Measurements from ENCODE around the gene NIBAN1.
"Not testable (repeated sequence)": the region's sequence is repeated elsewhere in the genome, so short reads cannot be mapped to it uniquely, and the experiment has no call there.

Gene NIBAN1

GRCh38 chr1:184974056-184974836 lies at the start of gene NIBAN1:
Gene NIBAN1, minus strand, starts transcription at chr1:184974508. Its CDS starts 152 bp downstream, at chr1:184974356.
- Histone ChIP-seq H3K4me3 (ENCODE audit: low read depth, low read length) (peak within 1 kb of the TSS; percentile 62), H3K9ac (ENCODE audit: low read length) (peak within 1 kb of the TSS; percentile 39), H3K36me3 (ENCODE audit: control insufficient read depth, insufficient read depth, low read length) (no peaks in the 10 kb centered on the region), H3K27me3 (ENCODE audit: control insufficient read depth, insufficient read depth, low read length) (peaks cover 55% of the 10 kb centered on the region), H3K4me1 (ENCODE audit: control insufficient read depth, insufficient read depth, low read length) (no peaks in the 10 kb centered on the region; the same call in 1 of the 2 replicates), H3K27ac (ENCODE audit: low read depth, low read length) (no peak within 1 kb of the TSS), H3K9me3 (ENCODE audit: control insufficient read depth, insufficient read depth, low read depth, low read length) (no peaks in the 10 kb centered on the region)

DNA sequence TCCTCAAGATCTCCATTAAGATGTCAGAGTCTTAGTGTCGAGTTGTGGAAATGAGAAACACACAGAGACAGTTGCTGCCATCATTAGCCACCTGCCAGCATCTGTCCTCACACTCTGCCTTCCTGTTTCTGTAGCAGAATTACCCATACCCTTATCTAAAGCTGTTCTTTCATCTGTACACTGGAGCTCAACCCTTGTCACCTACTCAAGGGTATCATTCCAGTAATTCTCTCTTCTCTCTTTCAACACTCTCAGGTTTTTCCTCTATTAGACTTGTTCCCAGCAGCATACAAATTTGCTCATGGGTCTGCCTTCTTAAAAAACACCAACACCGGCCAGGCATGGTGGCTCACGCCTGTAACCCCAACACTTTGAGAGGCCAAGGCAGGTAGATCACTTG lies 43.7 kb upstream of the NIBAN1 start:
- Histone ChIP-seq H3K36me3 (ENCODE audit: control insufficient read depth, insufficient read depth, low read length) (no peaks in the 10 kb centered on the region), H3K4me3 (ENCODE audit: low read depth, low read length) (no peak overlapping the region), H3K27ac (ENCODE audit: low read depth, low read length) (no peak overlapping the region), H3K9me3 (ENCODE audit: control insufficient read depth, insufficient read depth, low read depth, low read length) (no peaks in the 10 kb centered on the region), H3K27me3 (ENCODE audit: control insufficient read depth, insufficient read depth, low read length) (no peaks in the 10 kb centered on the region), H3K4me1 (ENCODE audit: control insufficient read depth, insufficient read depth, low read length) (no peaks in the 10 kb centered on the region), H3K9ac (ENCODE audit: low read length) (no peak overlapping the region)

- H3K27ac ChIP-seq (ENCODE audit: low read depth, low read length) = no peak overlapping the region
- H3K36me3 ChIP-seq (ENCODE audit: control insufficient read depth, insufficient read depth, low read length) = no peaks in the 10 kb centered on the region
- H3K9me3 ChIP-seq (ENCODE audit: control insufficient read depth, insufficient read depth, low read depth, low read length) = no peaks in the 10 kb centered on the region
- H3K4me1 ChIP-seq (ENCODE audit: control insufficient read depth, insufficient read depth, low read length) = no peaks in the 10 kb centered on the region
- H3K9ac ChIP-seq (ENCODE audit: low read length) = no peak overlapping the region
- H3K27me3 ChIP-seq (ENCODE audit: control insufficient read depth, insufficient read depth, low read length) = no peaks in the 10 kb centered on the region
- no peak overlapping the region for H3K4me3 ChIP-seq (ENCODE audit: low read depth, low read length)
These were observed 43.0 kb upstream of the NIBAN1 start for GRCh38 chr1:185017338-185017737.

- H3K36me3 ChIP-seq (ENCODE audit: control insufficient read depth, insufficient read depth, low read length) = no peaks in the 10 kb centered on the region
- no peak overlapping the region for H3K9ac ChIP-seq (ENCODE audit: low read length)
- H3K9me3 ChIP-seq (ENCODE audit: control insufficient read depth, insufficient read depth, low read depth, low read length) = no peaks in the 10 kb centered on the region
- H3K4me3 ChIP-seq (ENCODE audit: low read depth, low read length) = no peak overlapping the region
- no peaks in the 10 kb centered on the region for H3K27me3 ChIP-seq (ENCODE audit: control insufficient read depth, insufficient read depth, low read length)
- no peaks in the 10 kb centered on the region for H3K4me1 ChIP-seq (ENCODE audit: control insufficient read depth, insufficient read depth, low read length)
- no peak overlapping the region for H3K27ac ChIP-seq (ENCODE audit: low read depth, low read length)
These were observed 42.6 kb upstream of the NIBAN1 start for GRCh38 chr1:185016880-185017279.

GRCh38 chr1:185015631-185016030 lies 41.3 kb upstream of the NIBAN1 start:
- no peaks in the 10 kb centered on the region for H3K36me3 ChIP-seq (ENCODE audit: control insufficient read depth, insufficient read depth, low read length)
- H3K4me3 ChIP-seq (ENCODE audit: low read depth, low read length) = no peak overlapping the region
- H3K27ac ChIP-seq (ENCODE audit: low read depth, low read length) = no peak overlapping the region
- no peak overlapping the region for H3K9ac ChIP-seq (ENCODE audit: low read length)
- no peaks in the 10 kb centered on the region for H3K4me1 ChIP-seq (ENCODE audit: control insufficient read depth, insufficient read depth, low read length)
- no peaks in the 10 kb centered on the region for H3K27me3 ChIP-seq (ENCODE audit: control insufficient read depth, insufficient read depth, low read length)
- no peaks in the 10 kb centered on the region for H3K9me3 ChIP-seq (ENCODE audit: control insufficient read depth, insufficient read depth, low read depth, low read length)

DNA sequence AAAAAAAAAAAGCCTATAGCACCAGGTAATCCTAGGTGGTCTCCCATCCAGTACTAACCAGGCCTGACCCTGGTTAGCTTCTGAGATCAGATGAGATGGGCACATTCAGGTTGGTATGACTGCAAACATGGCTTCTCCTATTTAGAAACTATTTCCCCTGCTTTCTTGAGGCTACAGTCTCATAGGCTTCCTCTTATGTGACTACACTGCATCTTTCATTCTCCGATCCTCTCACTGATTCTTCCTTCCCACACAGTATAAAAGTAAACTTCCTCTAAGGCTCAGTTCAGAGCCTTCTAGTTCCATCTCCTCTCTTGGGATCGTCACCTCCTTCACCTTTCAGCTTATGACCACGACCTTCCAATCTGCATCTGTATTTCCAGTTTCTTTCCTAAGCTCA lies 40.6 kb upstream of the NIBAN1 start:
- Histone ChIP-seq H3K4me1 (ENCODE audit: control insufficient read depth, insufficient read depth, low read length) (no peaks in the 10 kb centered on the region), H3K9me3 (ENCODE audit: control insufficient read depth, insufficient read depth, low read depth, low read length) (no peaks in the 10 kb centered on the region), H3K27me3 (ENCODE audit: control insufficient read depth, insufficient read depth, low read length) (no peaks in the 10 kb centered on the region), H3K4me3 (ENCODE audit: low read depth, low read length) (no peak overlapping the region), H3K36me3 (ENCODE audit: control insufficient read depth, insufficient read depth, low read length) (no peaks in the 10 kb centered on the region), H3K9ac (ENCODE audit: low read length) (no peak overlapping the region), H3K27ac (ENCODE audit: low read depth, low read length) (no peak overlapping the region)

DNA sequence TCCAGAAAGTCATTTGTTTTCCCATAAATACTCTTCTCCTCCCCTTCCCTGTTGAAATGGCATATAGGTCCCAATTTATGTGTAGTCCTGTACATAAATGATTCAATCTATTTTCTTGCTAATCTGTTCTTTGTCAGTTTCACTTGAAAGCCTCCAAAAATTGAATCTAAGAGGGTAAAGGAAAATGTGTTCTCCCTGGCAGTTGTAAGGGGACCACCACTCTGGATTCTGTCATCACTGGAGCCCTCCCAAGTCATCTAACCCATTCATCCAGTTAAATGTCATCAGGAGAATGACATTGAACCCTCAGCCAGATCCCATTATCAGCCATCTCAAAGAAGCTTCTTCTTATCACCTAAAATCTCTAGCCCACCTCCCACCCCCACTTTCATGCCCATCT lies 36.1 kb upstream of the NIBAN1 start:
- no peak overlapping the region for H3K4me3 ChIP-seq (ENCODE audit: low read depth, low read length)
- H3K36me3 ChIP-seq (ENCODE audit: control insufficient read depth, insufficient read depth, low read length) = no peaks in the 10 kb centered on the region
- no peak overlapping the region for H3K9ac ChIP-seq (ENCODE audit: low read length)
- no peaks in the 10 kb centered on the region for H3K4me1 ChIP-seq (ENCODE audit: control insufficient read depth, insufficient read depth, low read length)
- H3K9me3 ChIP-seq (ENCODE audit: control insufficient read depth, insufficient read depth, low read depth, low read length) = no peaks in the 10 kb centered on the region
- H3K27me3 ChIP-seq (ENCODE audit: control insufficient read depth, insufficient read depth, low read length) = no peaks in the 10 kb centered on the region
- no peak overlapping the region for H3K27ac ChIP-seq (ENCODE audit: low read depth, low read length)

- Histone ChIP-seq H3K27ac (ENCODE audit: low read depth, low read length) (no peak overlapping the region), H3K4me3 (ENCODE audit: low read depth, low read length) (no peak overlapping the region), H3K27me3 (ENCODE audit: control insufficient read depth, insufficient read depth, low read length) (no peaks in the 10 kb centered on the region), H3K9ac (ENCODE audit: low read length) (no peak overlapping the region), H3K9me3 (ENCODE audit: control insufficient read depth, insufficient read depth, low read depth, low read length) (no peaks in the 10 kb centered on the region), H3K4me1 (ENCODE audit: control insufficient read depth, insufficient read depth, low read length) (no peaks in the 10 kb centered on the region), H3K36me3 (ENCODE audit: control insufficient read depth, insufficient read depth, low read length) (no peaks in the 10 kb centered on the region)
These were observed 34.5 kb upstream of the NIBAN1 start for GRCh38 chr1:185008838-185009237.

DNA sequence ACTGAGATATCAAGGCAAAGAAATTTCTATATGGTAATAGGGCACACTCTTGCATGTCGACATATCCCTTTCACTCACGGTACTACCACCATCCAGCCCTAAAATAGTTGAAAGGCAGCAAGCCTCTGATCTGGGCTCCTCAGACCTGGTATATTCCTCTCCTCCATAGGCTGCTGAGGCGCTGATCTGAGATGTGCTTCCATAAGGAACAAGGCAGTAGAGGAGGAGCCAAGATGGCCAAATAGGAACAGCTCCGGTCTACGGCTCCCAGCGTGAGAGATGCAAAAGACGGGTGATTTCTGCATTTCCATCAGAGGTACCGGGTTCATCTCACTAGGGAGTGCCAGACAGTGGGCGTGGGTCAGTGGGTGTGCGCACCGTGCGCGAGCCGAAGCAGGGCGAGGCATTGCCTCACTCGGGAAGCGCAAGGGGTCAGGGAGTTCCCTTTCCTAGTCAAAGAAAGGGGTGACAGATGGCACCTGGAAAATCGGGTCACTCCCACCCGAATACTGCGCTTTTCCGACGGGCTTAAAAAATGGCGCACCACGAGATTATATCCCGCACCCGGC lies 27.1 kb upstream of the NIBAN1 start:
- H3K9me3 ChIP-seq (ENCODE audit: control insufficient read depth, insufficient read depth, low read depth, low read length); H3K9ac ChIP-seq (ENCODE audit: low read length); H3K4me1 ChIP-seq (ENCODE audit: control insufficient read depth, insufficient read depth, low read length); H3K27ac ChIP-seq (ENCODE audit: low read depth, low read length); H3K27me3 ChIP-seq (ENCODE audit: control insufficient read depth, insufficient read depth, low read length); H3K36me3 ChIP-seq (ENCODE audit: control insufficient read depth, insufficient read depth, low read length): not testable (repeated sequence)
- peak overlapping the region; percentile 38; the same call in 1 of the 2 replicates for H3K4me3 ChIP-seq (ENCODE audit: low read depth, low read length)

GRCh38 chr1:184999974-185000373 lies 25.7 kb upstream of the NIBAN1 start:
- H3K9me3 ChIP-seq (ENCODE audit: control insufficient read depth, insufficient read depth, low read depth, low read length); H3K36me3 ChIP-seq (ENCODE audit: control insufficient read depth, insufficient read depth, low read length); H3K4me1 ChIP-seq (ENCODE audit: control insufficient read depth, insufficient read depth, low read length); H3K4me3 ChIP-seq (ENCODE audit: low read depth, low read length); H3K27me3 ChIP-seq (ENCODE audit: control insufficient read depth, insufficient read depth, low read length); H3K27ac ChIP-seq (ENCODE audit: low read depth, low read length); H3K9ac ChIP-seq (ENCODE audit: low read length): not testable (repeated sequence)

DNA sequence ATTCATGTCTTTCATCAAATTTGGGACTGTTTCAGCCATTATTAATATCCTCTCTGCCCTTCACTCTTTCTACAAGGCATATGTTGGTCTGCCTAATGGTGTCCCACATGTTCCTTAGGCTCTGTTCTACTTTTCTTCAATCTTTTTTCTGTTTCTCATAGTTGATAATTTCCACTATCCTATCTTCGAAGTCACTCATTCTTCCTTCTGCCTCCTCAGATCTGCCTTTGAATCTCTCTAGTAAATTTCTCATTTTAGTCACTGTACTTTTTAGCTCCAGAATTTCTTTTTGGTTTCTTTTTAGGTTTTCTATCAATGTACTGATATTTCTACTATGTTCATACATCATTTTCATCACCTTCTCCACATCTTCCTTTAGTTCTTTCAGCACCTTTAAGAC lies 20.0 kb upstream of the NIBAN1 start:
- H3K4me3 ChIP-seq (ENCODE audit: low read depth, low read length) = no peak overlapping the region
- no peaks in the 10 kb centered on the region for H3K27me3 ChIP-seq (ENCODE audit: control insufficient read depth, insufficient read depth, low read length)
- H3K9me3 ChIP-seq (ENCODE audit: control insufficient read depth, insufficient read depth, low read depth, low read length) = no peaks in the 10 kb centered on the region
- no peak overlapping the region for H3K9ac ChIP-seq (ENCODE audit: low read length)
- H3K27ac ChIP-seq (ENCODE audit: low read depth, low read length) = no peak overlapping the region
- peaks cover 5% of the 10 kb centered on the region; the same call in 1 of the 2 replicates for H3K4me1 ChIP-seq (ENCODE audit: control insufficient read depth, insufficient read depth, low read length)
- H3K36me3 ChIP-seq (ENCODE audit: control insufficient read depth, insufficient read depth, low read length) = no peaks in the 10 kb centered on the region

All from HUES6 (cell line).